Measurements from ENCODE around the gene KLF9. TPM values are rescaled to one million over a fixed set of nuclear protein-coding genes. Genes with fewer than 3 reads are reported as not detected.
A peak's percentile ranks its signal among the peaks of the same experiment; 100 is the strongest.

The KLF9 gene
- total RNA-seq, 1 donor from 2014 or later, result 30.9 TPM

- DNase-seq (ENCODE audit: low read depth), result no peak
These were observed 8.1 kb upstream of the KLF9 start for GRCh38 chr9:70422371-70423043.

GRCh38 chr9:70421272-70422180, 7.1 kb upstream of the KLF9 start:
- DNase-seq (ENCODE audit: low read depth), result peak; percentile 75

- peak; percentile 90 for DNase-seq (ENCODE audit: low read depth)
These were observed 6.2 kb upstream of the KLF9 start for GRCh38 chr9:70420441-70421271.

GRCh38 chr9:70419556-70420440, 5.3 kb upstream of the KLF9 start:
- peak; percentile 92 for DNase-seq (ENCODE audit: low read depth)

- peak; percentile 98 for DNase-seq (ENCODE audit: low read depth)
These were observed 4.5 kb upstream of the KLF9 start for GRCh38 chr9:70418822-70419555.

GRCh38 chr9:70415476-70415875, 1.0 kb upstream of the KLF9 start:
- no peak for DNase-seq (ENCODE audit: low read depth)

GRCh38 chr9:70415041-70415440, 584 bp upstream of the KLF9 start:
- peak; percentile 90 for DNase-seq (ENCODE audit: low read depth)

GRCh38 chr9:70413464-70413798, 1.0 kb downstream of the KLF9 start:
- DNase-seq (ENCODE audit: low read depth), result no peak

- DNase-seq (ENCODE audit: low read depth), result no peak
These were observed 1.5 kb downstream of the KLF9 start for GRCh38 chr9:70412832-70413463.

GRCh38 chr9:70411930-70412831, 2.3 kb downstream of the KLF9 start:
- peak; percentile 88 for DNase-seq (ENCODE audit: low read depth)

- DNase-seq (ENCODE audit: low read depth), result peak; percentile 80
These were observed 3.1 kb downstream of the KLF9 start for GRCh38 chr9:70411121-70411929.

GRCh38 chr9:70410368-70410767, 4.1 kb downstream of the KLF9 start:
- DNase-seq (ENCODE audit: low read depth), result no peak

GRCh38 chr9:70409800-70410199, 4.7 kb downstream of the KLF9 start:
- no peak for DNase-seq (ENCODE audit: low read depth)

GRCh38 chr9:70409280-70409679, 5.2 kb downstream of the KLF9 start:
- DNase-seq (ENCODE audit: low read depth), result no peak

GRCh38 chr9:70408393-70409040, 5.9 kb downstream of the KLF9 start:
- DNase-seq (ENCODE audit: low read depth), result peak; percentile 66

- peak; percentile 95 for DNase-seq (ENCODE audit: low read depth)
These were observed 7.4 kb downstream of the KLF9 start for GRCh38 chr9:70407081-70407503.

GRCh38 chr9:70406434-70406862, 8.0 kb downstream of the KLF9 start:
- peak; percentile 69 for DNase-seq (ENCODE audit: low read depth)

Measured in renal cortical epithelial cell (primary cell).